H1 (cell line): Measurements from ENCODE around the gene ATXN2L. TPM values are rescaled to one million over a fixed set of nuclear protein-coding genes. Genes with fewer than 3 reads are reported as not detected.

Source experiments
- CTCF ChIA-PET: fragments of 300-600 bp; sonication (Branson Sonifier 250); formaldehyde crosslinking; loops from one replicate; lab custom pipeline; 2021; ENCODE audit not compliant: partially characterized antibody; lab: Charles Lee
- POLR2A ChIA-PET: fragments of 300-600 bp; sonication (Branson Sonifier 250); formaldehyde crosslinking; loops from one replicate; lab custom pipeline; 2021; ENCODE audit warnings: inconsistent platforms; ENCODE audit not compliant: partially characterized antibody; lab: Charles Lee
- DNase-seq, 2 experiments: peaks; one replicate each; pipeline versions ENCODE4 v3.0.0 to v3.0.0-alpha.2; 2010 to 2022; ENCODE audit warnings: low spot score in 2 of 2, low read depth in 1 of 2, mixed read lengths in 1 of 2
- FAIRE-seq: peaks from 2 replicates; lab custom pipeline; 2011; peaks lifted over from hg19 to GRCh38; lab: Jason Lieb, UNC
- H2AFZ ChIP-seq: 2 replicates; pipeline ENCODE4 v1.8.1; 2012; ENCODE audit warnings: low read length, inconsistent platforms
- H2AK5ac ChIP-seq: 2 replicates; pipeline ENCODE4 v1.6.1; 2013; ENCODE audit warnings: low read depth, low read length
- H2BK120ac ChIP-seq: replicated peaks from 2 replicates; pipeline ENCODE3; 2013; ENCODE audit warnings: low read depth, low read length, inconsistent platforms
- H2BK12ac ChIP-seq: 2 replicates; pipeline ENCODE4 v1.6.1; 2013; ENCODE audit warnings: low read depth, low read length
- H2BK15ac ChIP-seq: 2 replicates; pipeline ENCODE4 v1.6.1; 2013; ENCODE audit warnings: low read length
- H2BK20ac ChIP-seq: 2 replicates; pipeline ENCODE4 v1.6.1; 2013; ENCODE audit warnings: low read length
- H2BK5ac ChIP-seq: 2 replicates; pipeline ENCODE4 v1.6.1; 2013; ENCODE audit warnings: low read depth, low read length
- H3K14ac ChIP-seq: 2 replicates; pipeline ENCODE4 v1.6.1; 2013; ENCODE audit warnings: inconsistent platforms; ENCODE audit not compliant: insufficient read length
- H3K18ac ChIP-seq: 2 replicates; pipeline ENCODE4 v1.6.1; 2013; ENCODE audit warnings: low read length; ENCODE audit errors: extremely low read depth
- H3K23ac ChIP-seq: 2 replicates; pipeline ENCODE4 v1.6.1; 2013; ENCODE audit warnings: inconsistent platforms; ENCODE audit not compliant: insufficient read length
- H3K23me2 ChIP-seq: 2 replicates; pipeline ENCODE4 v1.6.1; 2013; ENCODE audit warnings: low read depth, low read length
- H3K27ac ChIP-seq: 2 replicates; pipeline ENCODE4 v1.6.1; 2011; ENCODE audit warnings: low read depth, low read length, inconsistent platforms
- H3K27me3 ChIP-seq, 4 experiments: replicated peaks in 1 of 4; 1 replicate in 1 of 4; 2 replicates in 3 of 4; pipeline versions ENCODE4 v1.6.1 to v1.8.1; 2011 to 2013; ENCODE audit warnings: low read length in 3 of 4, mild to moderate bottlenecking in 3 of 4, inconsistent platforms in 2 of 4, mixed read lengths in 2 of 4, moderate library complexity in 1 of 4; ENCODE audit not compliant: control insufficient read depth in 3 of 4, insufficient read depth in 3 of 4; ENCODE audit errors: extremely low read depth in 1 of 4
- H3K36me3 ChIP-seq, 4 experiments: 2 replicates each; pipeline versions ENCODE4 v1.6.1 to v1.8.1; 2011 to 2013; ENCODE audit warnings: mild to moderate bottlenecking in 4 of 4, low read length in 3 of 4, moderate library complexity in 2 of 4, control low read depth in 1 of 4, inconsistent platforms in 1 of 4; ENCODE audit not compliant: insufficient read depth in 4 of 4, control insufficient read depth in 2 of 4
- H3K4ac ChIP-seq: replicated peaks from 2 replicates; pipeline ENCODE3; 2013; ENCODE audit warnings: low read length, low read depth, mixed read lengths, inconsistent platforms; ENCODE audit not compliant: insufficient read length
- H3K4me1 ChIP-seq, 4 experiments: replicated peaks in 1 of 4; 1 replicate in 1 of 4; 2 replicates in 3 of 4; pipeline versions ENCODE4 v1.6.1 to v1.8.1; 2011 to 2013; ENCODE audit warnings: low read length in 3 of 4, inconsistent platforms in 2 of 4, mixed read lengths in 1 of 4; ENCODE audit not compliant: insufficient read depth in 4 of 4, control insufficient read depth in 3 of 4
- H3K4me2 ChIP-seq, 2 experiments: 2 replicates each; pipeline versions ENCODE4 v1.6.1 to v1.8.1; 2011 to 2013; ENCODE audit warnings: low read depth in 2 of 2, low read length in 2 of 2, control low read depth in 1 of 2, inconsistent platforms in 1 of 2, mild to moderate bottlenecking in 1 of 2; ENCODE audit not compliant: insufficient read depth in 1 of 2
- H3K4me3 ChIP-seq, 4 experiments: fragments of 200-600, 300-600 bp in 1 of 4; sonication (generic), shearing (Covaris generic), sonication (Bioruptor Twin) in 1 of 4; 2 replicates each; pipeline versions ENCODE4 v1.5.1 to v1.8.1; 2011 to 2016; ENCODE audit warnings: low read length in 4 of 4, low read depth in 3 of 4, control low read depth in 2 of 4, inconsistent platforms in 2 of 4, mild to moderate bottlenecking in 2 of 4, mixed read lengths in 1 of 4, moderate library complexity in 1 of 4; ENCODE audit not compliant: insufficient read depth in 2 of 4; ENCODE audit errors: extremely low read depth in 1 of 4
- H3K56ac ChIP-seq: replicated peaks from 2 replicates; pipeline ENCODE3; 2013; ENCODE audit warnings: low read depth, mild to moderate bottlenecking, mixed read lengths, low read length, inconsistent platforms; ENCODE audit not compliant: insufficient read length
- H3K79me1 ChIP-seq: 2 replicates; pipeline ENCODE4 v1.6.1; 2013; ENCODE audit warnings: low read depth, low read length, control low read depth
- H3K79me2 ChIP-seq, 2 experiments: 2 replicates each; pipeline versions ENCODE4 v1.6.1 to v1.8.1; 2012 to 2013; ENCODE audit warnings: low read length in 2 of 2, mild to moderate bottlenecking in 2 of 2, inconsistent platforms in 1 of 2; ENCODE audit not compliant: insufficient read depth in 2 of 2, control insufficient read depth in 1 of 2
- H3K9ac ChIP-seq, 4 experiments: replicated peaks in 1 of 4; 1 replicate in 1 of 4; 2 replicates in 3 of 4; pipeline versions ENCODE4 v1.6.1 to v1.8.1; 2011 to 2013; ENCODE audit warnings: low read depth in 3 of 4, low read length in 3 of 4, control low read depth in 2 of 4, mild to moderate bottlenecking in 2 of 4, moderate library complexity in 2 of 4, inconsistent platforms in 1 of 4; ENCODE audit errors: extremely low read depth in 1 of 4
- H3K9me3 ChIP-seq, 2 experiments: 2 replicates each; pipeline versions ENCODE4 v1.6.1 to v1.8.1; 2012 to 2013; ENCODE audit warnings: mild to moderate bottlenecking in 2 of 2, moderate library complexity in 2 of 2, control low read depth in 1 of 2, inconsistent platforms in 1 of 2, low read depth in 1 of 2, low read length in 1 of 2, mixed read lengths in 1 of 2; ENCODE audit not compliant: insufficient read depth in 2 of 2
- H4K20me1 ChIP-seq, 2 experiments: replicated peaks in 1 of 2; 2 replicates each; pipeline versions ENCODE3 to v1.8.1; 2011 to 2013; ENCODE audit warnings: inconsistent platforms in 2 of 2, low read length in 2 of 2, mild to moderate bottlenecking in 1 of 2; ENCODE audit not compliant: insufficient read depth in 2 of 2, control insufficient read depth in 1 of 2
- H4K5ac ChIP-seq: 2 replicates; pipeline ENCODE4 v1.6.1; 2013; ENCODE audit warnings: low read length, low read depth, mixed read lengths, inconsistent platforms; ENCODE audit not compliant: insufficient read length
- H4K8ac ChIP-seq: 2 replicates; pipeline ENCODE4 v1.8.0; 2013; ENCODE audit warnings: mild to moderate bottlenecking, moderate library complexity, low read length, inconsistent platforms; ENCODE audit not compliant: insufficient read depth; ENCODE audit errors: extremely low read depth
- H4K91ac ChIP-seq: replicated peaks from 2 replicates; pipeline ENCODE3; 2013; ENCODE audit warnings: low read length, mixed read lengths, inconsistent platforms; ENCODE audit not compliant: insufficient read length
- CBX5 ChIP-seq: fragments of 300-800, 300-1000 bp; sonication (generic); IDR thresholded peaks from 2 replicates; pipeline ENCODE4 v1.7.1; 2016; ENCODE audit warnings: antibody characterized with exemption, low read length, low read depth
- EP300 ChIP-seq, 2 experiments: IDR thresholded peaks; 1 replicate in 1 of 2; 2 replicates in 1 of 2; pipeline ENCODE4 v1.6.1; 2011 to 2012; ENCODE audit warnings: low read depth in 2 of 2, low read length in 2 of 2, mild to moderate bottlenecking in 2 of 2, borderline replicate concordance in 1 of 2, inconsistent platforms in 1 of 2, moderate library complexity in 1 of 2
- RAD21 ChIP-seq, 2 experiments: IDR thresholded peaks in 1 of 2; conservative IDR thresholded peaks in 1 of 2; 2 replicates each; pipeline ENCODE4 v1.6.1; 2011; ENCODE audit warnings: low read depth in 2 of 2, low read length in 2 of 2, improper control_type of control experiment in 1 of 2, inconsistent platforms in 1 of 2, mild to moderate bottlenecking in 1 of 2, moderate library complexity in 1 of 2
- SIRT6 ChIP-seq: IDR thresholded peaks from one replicate; pipeline ENCODE4 v1.7.1; 2012; ENCODE audit warnings: low read length, inconsistent platforms
- WGBS, 2 experiments: shearing (Covaris generic) in 1 of 2; methylation state at CpG; one replicate each; pipeline versions ENCODE4 v1.1.6 to v1.1.7; 2013 to 2015; ENCODE audit warnings: low lambda C conversion rate in 2 of 2, mixed read lengths in 2 of 2, inconsistent platforms in 1 of 2, low coverage in 1 of 2, missing lambda C conversion rate in 1 of 2; ENCODE audit not compliant: insufficient replicate concordance in 2 of 2, insufficient coverage in 1 of 2, insufficient read length in 1 of 2; ENCODE audit errors: extremely low coverage in 1 of 2, missing lambda C conversion rate in 1 of 2; 5-methylcytosine and 5-hydroxymethylcytosine counted together
- polyA plus RNA-seq, 7 experiments: library from polyadenylated mRNA; depleted of rRNA in 3 of 7; stranded (reverse) in 5 of 7; unstranded in 2 of 7; fragments of >200 nt in 5 of 7; fragments of 200-250 nt in 2 of 7; gene quantifications; 1 replicate in 5 of 7; 2 replicates in 1 of 7; 4 replicates in 1 of 7; pipeline versions ENCODE4 v1.2.1 to v1.2.3, GENCODE V29; 2011 to 2013; ENCODE audit warnings: missing spikeins in 2 of 7, mixed read lengths in 2 of 7
- total RNA-seq: library from RNA; stranded (reverse); fragmentation: NEBNext Ultra II Directional; extraction: Animal tissue kit (Norgen Biotek cat#: 25700); gene quantifications from 2 replicates; pipeline ENCODE4 v1.2.1, GENCODE V29; 2021

The ATXN2L gene
- total and polyA plus RNA-seq, 2 of the 8 experiments (the other 6 are each of a cell fraction or from before 2014, with no cell fraction given): 79.1 to 227 TPM

DNA sequence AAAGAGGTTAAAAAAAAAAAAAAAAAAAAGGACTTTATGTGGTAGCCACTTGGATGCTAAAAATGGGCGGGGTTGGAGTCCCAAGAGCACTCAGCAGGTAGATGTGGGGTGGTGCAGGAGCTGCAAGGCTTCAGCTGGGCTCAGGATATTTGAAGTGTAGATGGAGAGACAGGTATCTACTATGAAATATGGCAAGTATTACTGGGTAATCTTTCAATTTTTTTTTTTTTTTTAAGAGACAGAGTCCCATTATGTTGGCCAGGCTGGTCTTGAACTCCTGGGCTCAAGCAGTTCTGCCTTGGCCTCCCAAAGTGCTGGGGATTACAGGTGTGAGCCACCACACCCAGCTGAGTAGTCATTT lies 15.7 kb downstream of the ATXN2L start:
- POLR2A ChIA-PET: interaction anchor here (0.7 to 23.4 kb wide), 8 partner anchors 2 to 111 kb away, joined by 3 to 756 read pairs (median 10); partner anchors contain the start of genes ATP2A1, ATXN2L, SH2B1 and TUFM
- H3K14ac ChIP-seq: no peak overlapping the region
- H3K36me3 ChIP-seq: peaks cover 28 to 66% (median 47%) of the 10 kb centered on the region in 4 experiments
- H3K9ac ChIP-seq: no peak overlapping the region
- no peak overlapping the region for H4K8ac ChIP-seq
- 100% methylated on average over 1 of the region's 1 CpG; no CpG with 5 or more reads in 1 of the 2 experiments for WGBS, 2 experiments
- H3K23me2 ChIP-seq: no peaks in the 10 kb centered on the region; the same call in 1 of the 2 replicates
- H2BK5ac ChIP-seq: no peak overlapping the region
- no peak overlapping the region for H3K4me2 ChIP-seq
- no peaks in the 10 kb centered on the region for H3K4me1 ChIP-seq
- H3K79me1 ChIP-seq: 0 out of 2 replicates have a peak, but pooled peaks cover 2% of the 10 kb centered on the region
- H3K4me3 ChIP-seq: no peak overlapping the region
- no peaks in the 10 kb centered on the region for H3K9me3 ChIP-seq
- H3K79me2 ChIP-seq: no peaks in the 10 kb centered on the region
- H2BK12ac ChIP-seq: no peak overlapping the region
- FAIRE-seq (no peak), DNase-seq (no peak)
- no peak overlapping the region for H2AK5ac ChIP-seq
- H4K5ac ChIP-seq: no peak overlapping the region
- TF ChIP-seq CBX5 (no peak), EP300 (IDR thresholded peaks at IDR 0.05; ENCODE audit: borderline replicate concordance in 1 of 2, low read depth in 2 of 2, low read length in 2 of 2) (no peak), RAD21 (IDR thresholded peaks at IDR 0.05 in 1 of 2, conservative IDR thresholded peaks at IDR 0.05 in 1 of 2; ENCODE audit: low read depth in 2 of 2, low read length in 2 of 2) (no peak), SIRT6 (no peak)
- no peak overlapping the region for H2BK20ac ChIP-seq
- H3K23ac ChIP-seq: no peak overlapping the region
- no peak overlapping the region for H2AFZ ChIP-seq
- H3K27me3 ChIP-seq: no peaks in the 10 kb centered on the region
- H3K4ac ChIP-seq: no peak overlapping the region
- no peak overlapping the region for H4K91ac ChIP-seq
- no peak overlapping the region for H2BK15ac ChIP-seq
- H4K20me1 ChIP-seq: peaks cover 2 to 20% of the 10 kb centered on the region in 2 experiments
- no peak overlapping the region for H3K27ac ChIP-seq
- no peak overlapping the region for H3K18ac ChIP-seq
- H3K56ac ChIP-seq: no peak overlapping the region
- no peak overlapping the region for H2BK120ac ChIP-seq
- CTCF ChIA-PET: interaction anchor here (4.5 kb wide), 1 partner anchor 7 kb away, joined by 26 read pairs; the partner anchor contains the start of gene TUFM
